A549 (cell line): Measurements from ENCODE around the gene HBG1.

Source experiments
- CHD2 ChIP-seq: fragments of 150-350 bp; IDR thresholded peaks from 2 replicates; pipeline ENCODE4 v1.6.1; 2014; ENCODE audit warnings: low read length; ENCODE audit not compliant: partially characterized antibody
- CTCF ChIP-seq: fragments of >200 bp; sonication (Bioruptor Twin); formaldehyde crosslinking; IDR thresholded peaks from 3 replicates; pipeline ENCODE4 v1.5.1; 2016
- POLR2A ChIP-seq: IDR thresholded peaks from 2 replicates; pipeline ENCODE4 v1.6.1; 2012; ENCODE audit warnings: mild to moderate bottlenecking, low read length

- TF ChIP-seq CHD2: no peak
- no peak for TF ChIP-seq CTCF
- no peak for TF ChIP-seq POLR2A
Observed at GRCh38 chr11:5232821-5233220, 16.8 kb downstream of the HBG1 start.
